ENCODE results near the gene NECAB2.

The NECAB2 gene

GRCh38 chr16:84047626-84048025 lies 79.6 kb downstream of the NECAB2 start:
- no peak for DNase-seq

DNA sequence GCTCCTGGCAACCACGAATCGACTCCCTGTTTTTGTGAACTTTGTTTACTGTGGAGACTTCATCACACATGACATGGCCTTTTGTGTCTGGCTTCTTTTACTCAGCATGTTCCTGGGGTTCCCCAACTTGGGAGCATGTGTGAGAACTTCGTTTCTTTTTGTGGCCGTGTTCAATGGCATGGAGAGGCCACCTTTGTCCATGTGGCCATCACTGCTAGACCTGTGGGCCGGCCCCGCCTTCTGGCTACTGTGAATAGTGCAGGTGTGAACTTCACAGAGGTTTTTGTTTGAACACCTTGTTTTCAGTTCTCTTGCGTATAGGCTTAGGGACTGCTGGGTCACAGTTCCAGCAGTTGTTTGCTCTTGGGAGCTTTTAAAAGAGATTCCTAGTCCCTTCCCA lies 80.2 kb downstream of the NECAB2 start:
- DNase-seq: no peak

- no peak for DNase-seq
Observed at GRCh38 chr16:84048871-84049270, 80.8 kb downstream of the NECAB2 start.

GRCh38 chr16:84049403-84050060 lies 81.5 kb downstream of the NECAB2 start:
- no peak for DNase-seq

- no peak for DNase-seq
Observed at GRCh38 chr16:84050316-84050715, 82.3 kb downstream of the NECAB2 start.

DNA sequence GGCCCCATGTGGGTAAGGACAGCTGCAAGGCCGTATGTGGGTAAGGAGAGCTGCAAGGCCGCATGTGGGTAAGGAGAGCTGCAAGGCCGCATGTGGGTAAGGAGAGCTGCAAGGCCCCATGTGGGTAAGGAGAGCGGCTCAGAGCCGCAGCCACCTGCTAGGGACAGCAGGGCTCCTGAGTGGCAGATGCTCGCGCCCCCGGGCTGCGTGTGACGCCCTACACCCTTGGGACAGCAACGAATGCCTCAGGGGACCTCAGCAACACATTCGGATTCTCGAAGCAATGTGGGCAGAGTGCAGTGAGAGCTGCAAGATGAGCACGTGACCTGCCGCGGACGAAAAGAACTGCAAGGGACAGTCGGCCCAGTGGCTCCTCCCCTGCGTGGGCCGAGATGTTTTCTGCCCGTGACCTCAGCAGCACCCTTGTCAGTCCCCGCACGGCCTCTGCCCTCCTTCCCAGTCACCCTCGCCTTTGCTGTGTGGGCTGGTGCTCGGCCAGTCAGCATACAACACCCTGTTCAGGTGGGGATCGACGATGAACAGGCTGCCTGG lies 84.1 kb downstream of the NECAB2 start:
- no peak for DNase-seq
